Measurements from ENCODE around the gene TPD52L2.
"Not testable (repeated sequence)": the region's sequence is repeated elsewhere in the genome, so short reads cannot be mapped to it uniquely, and the experiment has no call there.

The TPD52L2 gene

GRCh38 chr20:63895952-63896263 is 30.8 kb downstream of the TPD52L2 start:
- no peak for DNase-seq (ENCODE audit: low spot score)

GRCh38 chr20:63896264-63897105 is 31.4 kb downstream of the TPD52L2 start:
- no peak for DNase-seq (ENCODE audit: low spot score)

GRCh38 chr20:63897978-63898561 is 33.0 kb downstream of the TPD52L2 start:
- DNase-seq (ENCODE audit: low spot score): no peak

GRCh38 chr20:63898882-63899558 is 34.0 kb downstream of the TPD52L2 start:
- DNase-seq (ENCODE audit: low spot score): no peak

- DNase-seq (ENCODE audit: low spot score): no peak
These were observed 35.3 kb downstream of the TPD52L2 start for GRCh38 chr20:63900413-63900812.

DNA sequence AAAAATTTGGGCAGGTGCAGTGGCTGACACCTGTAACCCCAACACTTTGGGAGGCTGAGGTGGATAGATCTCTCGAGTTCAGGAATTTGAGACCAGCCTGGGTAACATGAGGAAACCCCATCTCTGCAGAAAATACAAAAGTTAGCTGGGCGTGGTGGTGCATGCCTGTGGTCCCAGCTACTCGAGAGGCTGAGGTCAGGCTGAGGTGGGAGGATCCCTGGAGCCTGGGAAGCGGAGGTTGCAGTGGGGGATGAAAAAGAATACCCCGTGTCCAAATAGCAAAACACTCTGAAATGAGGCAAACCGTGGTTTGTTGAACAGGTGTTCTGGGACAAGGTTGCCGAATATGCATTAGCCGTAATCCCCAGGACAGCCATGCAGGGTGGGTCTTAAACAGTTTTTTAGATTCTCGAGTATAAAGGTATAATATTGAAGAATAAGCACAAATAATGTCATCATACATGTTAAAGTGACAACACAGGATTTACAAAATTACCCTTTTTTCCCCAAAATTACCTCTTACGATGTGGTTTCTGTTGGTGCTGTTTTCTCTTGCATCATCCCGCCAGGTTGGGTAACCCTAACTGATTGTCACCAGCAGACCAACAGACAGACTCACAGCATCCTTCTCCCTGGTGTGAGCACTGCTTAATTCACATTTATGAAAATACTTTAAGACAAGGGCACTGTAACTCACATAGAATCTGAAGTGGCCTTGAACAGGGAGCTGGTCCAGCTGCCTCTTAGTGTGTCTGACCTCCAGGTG is 38.9 kb downstream of the TPD52L2 start:
- DNase-seq (ENCODE audit: low spot score): no peak

GRCh38 chr20:63908008-63908682 is 43.1 kb downstream of the TPD52L2 start:
- no peak for DNase-seq (ENCODE audit: low spot score)

- no peak for DNase-seq (ENCODE audit: low spot score)
These were observed 46.1 kb downstream of the TPD52L2 start for GRCh38 chr20:63911176-63911575.

DNA sequence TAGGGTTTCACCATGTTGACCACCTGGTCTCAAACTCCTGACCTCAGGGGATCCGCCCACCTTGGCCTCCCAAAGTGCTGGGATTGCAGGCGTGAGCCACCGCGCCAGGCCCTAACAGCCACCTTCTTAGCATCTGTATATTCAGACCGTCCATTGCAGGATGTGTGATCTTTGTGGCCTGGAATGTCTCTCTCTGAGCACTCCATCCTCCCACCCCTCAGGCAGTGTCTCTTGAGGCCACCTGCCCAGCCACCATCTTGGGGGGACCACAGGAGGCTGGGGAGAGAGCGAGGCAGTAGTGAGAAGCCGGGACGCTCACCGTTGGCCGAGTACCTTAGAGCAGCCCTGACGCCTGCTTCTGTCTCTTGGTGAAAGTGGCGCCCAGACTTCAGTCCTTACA is 48.7 kb downstream of the TPD52L2 start:
- no peak for DNase-seq (ENCODE audit: low spot score)

DNA sequence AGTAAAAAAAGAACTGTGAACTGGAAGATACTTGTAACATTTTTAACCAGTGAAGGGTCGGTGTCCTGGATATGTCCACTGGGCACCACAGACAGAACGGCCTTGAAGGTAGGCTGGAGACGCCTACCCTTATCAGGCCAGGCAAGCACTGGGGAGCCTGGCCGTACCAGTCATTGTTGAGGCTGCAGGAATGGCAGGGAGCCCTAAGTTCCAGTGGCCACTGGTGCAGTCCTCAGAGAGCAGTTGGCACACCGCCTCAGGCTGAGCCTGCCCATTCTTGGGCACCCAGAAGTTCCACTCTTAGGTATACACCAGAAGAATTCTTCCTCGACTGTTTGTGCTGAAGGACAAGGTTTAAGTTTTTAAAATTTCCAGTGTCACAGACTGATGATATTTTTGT is 50.4 kb downstream of the TPD52L2 start:
- DNase-seq (ENCODE audit: low spot score): no peak

- not testable (repeated sequence) for DNase-seq (ENCODE audit: low spot score)
These were observed 51.4 kb downstream of the TPD52L2 start for GRCh38 chr20:63916371-63916939.

- DNase-seq (ENCODE audit: low spot score): no peak
These were observed 52.7 kb downstream of the TPD52L2 start for GRCh38 chr20:63917811-63918210.

- DNase-seq (ENCODE audit: low spot score): no peak
These were observed 54.1 kb downstream of the TPD52L2 start for GRCh38 chr20:63919130-63919529.

DNA sequence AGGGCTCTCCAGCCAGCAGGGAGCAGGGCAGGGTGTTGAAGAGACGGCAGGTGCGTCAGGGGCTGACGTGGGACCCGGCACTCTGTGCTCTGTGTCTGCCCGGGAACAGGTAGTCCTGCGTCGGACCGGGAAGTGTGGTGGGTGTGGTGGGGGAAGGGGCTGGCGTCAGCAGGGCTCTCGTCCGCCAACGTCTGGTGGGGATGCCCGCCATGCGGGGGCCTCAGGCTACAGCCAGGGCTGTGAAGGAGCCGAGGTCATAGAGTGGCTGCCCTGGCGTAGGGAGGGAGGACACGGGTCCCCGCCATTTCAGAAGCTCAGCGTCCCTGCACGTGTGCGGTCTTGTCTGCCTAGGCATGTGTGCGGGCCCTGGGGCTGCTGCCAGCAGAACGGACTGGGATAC is 55.2 kb downstream of the TPD52L2 start:
- DNase-seq (ENCODE audit: low spot score): no peak

DNA sequence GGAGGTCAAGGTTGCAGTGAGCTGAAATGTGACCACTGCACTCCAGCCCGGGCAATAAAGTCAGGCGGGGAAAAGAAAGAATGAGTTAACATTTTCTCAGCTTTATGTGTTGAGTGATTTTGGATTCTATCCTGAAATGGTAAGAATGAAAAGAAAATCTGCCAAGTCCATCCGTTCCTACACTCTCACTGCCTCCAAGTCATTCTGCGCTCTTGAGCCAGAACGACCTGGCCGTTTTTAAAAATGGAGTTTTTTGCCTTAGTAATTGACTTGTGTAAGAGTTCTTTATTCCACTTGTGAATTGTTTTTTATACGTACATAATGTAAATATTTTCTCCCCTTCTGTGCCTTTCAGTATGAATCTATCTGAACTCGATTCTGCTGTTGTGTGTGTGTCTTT is 58.6 kb downstream of the TPD52L2 start:
- DNase-seq (ENCODE audit: low spot score): no peak

GRCh38 chr20:63924241-63924640 is 59.2 kb downstream of the TPD52L2 start:
- no peak for DNase-seq (ENCODE audit: low spot score)

- no peak for DNase-seq (ENCODE audit: low spot score)
These were observed 61.2 kb downstream of the TPD52L2 start for GRCh38 chr20:63926298-63926697.

DNA sequence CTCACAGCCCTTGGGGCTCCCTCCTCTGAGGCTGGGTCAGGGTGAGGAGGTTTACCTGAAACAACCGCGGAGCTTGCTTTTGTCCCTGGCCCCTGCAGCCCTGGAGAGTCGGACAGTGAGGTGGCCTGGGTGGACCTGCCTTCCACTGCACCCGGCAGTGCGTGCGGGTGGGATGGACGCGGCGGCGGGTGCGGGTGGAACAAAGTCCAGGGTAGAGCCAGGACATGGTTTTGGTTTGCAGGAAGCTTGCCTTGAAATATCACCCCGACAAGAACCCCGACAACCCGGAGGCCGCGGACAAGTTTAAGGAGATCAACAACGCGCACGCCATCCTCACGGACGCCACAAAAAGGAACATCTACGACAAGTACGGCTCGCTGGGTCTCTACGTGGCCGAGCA is 64.0 kb downstream of the TPD52L2 start:
- DNase-seq (ENCODE audit: low spot score): no peak

DNA sequence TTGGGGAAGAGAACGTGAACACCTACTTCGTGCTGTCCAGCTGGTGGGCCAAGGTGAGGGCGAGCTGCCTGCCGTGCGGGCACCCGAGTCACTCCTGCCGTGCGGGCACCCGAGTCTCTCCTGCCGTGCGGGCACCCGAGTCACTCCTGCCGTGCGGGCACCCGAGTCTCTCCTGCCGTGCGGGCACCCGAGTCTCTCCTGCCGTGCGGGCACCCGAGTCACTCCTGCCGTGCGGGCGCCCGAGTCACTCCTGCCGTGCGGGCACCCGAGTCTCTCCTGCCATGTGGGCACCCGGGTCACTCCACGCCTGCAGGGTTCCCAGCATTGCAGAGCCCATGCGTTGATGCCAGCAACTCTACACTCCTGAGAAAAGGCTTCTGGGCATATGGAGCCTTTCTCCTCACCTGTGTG is 64.4 kb downstream of the TPD52L2 start:
- DNase-seq (ENCODE audit: low spot score): not testable (repeated sequence)

GRCh38 chr20:63930971-63931553 is 66.0 kb downstream of the TPD52L2 start:
- no peak for DNase-seq (ENCODE audit: low spot score)

DNA sequence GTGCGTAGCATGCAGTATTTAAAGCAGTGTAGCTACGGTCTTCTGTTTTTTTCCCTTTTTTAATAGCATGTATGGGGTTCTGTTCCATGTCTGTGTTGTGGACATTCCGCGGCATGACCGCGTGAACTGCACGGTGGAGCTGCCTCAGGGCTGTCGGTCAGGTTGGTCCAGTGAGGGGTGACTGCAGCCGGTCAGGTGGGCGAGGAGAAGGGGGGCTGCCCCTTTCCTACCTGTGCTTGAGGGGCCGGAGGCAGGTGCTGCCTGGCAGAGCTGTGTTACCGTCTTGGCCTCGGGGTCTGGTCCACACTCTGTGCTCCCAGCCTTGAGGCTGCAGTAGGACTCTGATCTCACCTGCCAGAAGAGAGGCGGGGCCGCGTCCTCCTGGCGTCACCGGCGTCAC is 66.7 kb downstream of the TPD52L2 start:
- no peak for DNase-seq (ENCODE audit: low spot score)
